ENCODE data around the gene YBEY. TPM values are rescaled to one million over a fixed set of nuclear protein-coding genes. Genes with fewer than 3 reads are reported as not detected.

Gene YBEY, protein sequence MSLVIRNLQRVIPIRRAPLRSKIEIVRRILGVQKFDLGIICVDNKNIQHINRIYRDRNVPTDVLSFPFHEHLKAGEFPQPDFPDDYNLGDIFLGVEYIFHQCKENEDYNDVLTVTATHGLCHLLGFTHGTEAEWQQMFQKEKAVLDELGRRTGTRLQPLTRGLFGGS
- total RNA-seq: 10 to 100 TPM; 13.2 to 13.6 TPM

DNA sequence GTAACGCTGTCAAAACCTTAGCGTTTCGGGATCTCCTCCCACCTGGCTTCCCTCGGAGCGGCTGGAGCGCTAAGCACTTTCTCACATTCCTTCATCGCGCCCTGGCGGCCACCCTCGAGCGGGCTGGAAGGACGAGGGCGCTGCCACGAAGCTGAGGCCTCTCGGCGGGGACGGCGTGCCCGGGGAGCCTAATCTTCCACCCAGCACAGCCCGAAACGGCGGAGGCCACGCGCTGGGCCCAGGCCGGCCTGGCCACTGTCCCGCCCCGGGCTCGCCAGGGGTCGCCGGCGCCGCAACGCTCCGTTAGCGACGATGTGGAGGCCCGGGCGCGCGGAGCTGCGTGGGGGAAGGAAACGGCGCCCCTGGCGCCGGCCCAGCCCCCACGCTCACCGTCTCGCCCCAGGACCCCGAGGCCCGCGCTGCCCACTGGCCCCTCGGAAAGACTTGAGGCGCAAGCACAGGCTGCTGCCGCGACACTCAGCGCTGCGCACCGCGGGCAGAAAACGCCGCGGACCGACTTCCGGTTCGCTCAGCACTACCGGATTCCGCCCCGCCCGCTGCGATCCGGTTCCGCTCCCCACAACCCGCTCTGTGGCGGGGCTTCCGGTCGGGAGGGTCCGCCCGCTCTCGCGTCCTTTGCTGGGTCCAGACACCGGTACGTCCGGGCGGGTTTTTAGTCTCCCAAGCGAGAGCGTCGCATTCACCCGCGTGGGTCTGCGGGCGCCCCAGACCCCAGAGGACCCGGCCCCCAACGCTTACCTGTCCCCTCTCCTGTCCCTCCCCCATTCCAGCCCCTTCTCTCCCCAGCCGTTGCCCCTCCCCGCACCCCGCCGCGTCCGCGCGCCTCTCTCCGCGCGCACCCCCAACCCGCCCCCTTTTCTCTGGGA is at the start of gene YBEY:
Gene YBEY, plus strand, starts transcription at position 582 of the 887 bp plus-strand sequence. CDS start 572 bp downstream, outside the sequence.

DNA sequence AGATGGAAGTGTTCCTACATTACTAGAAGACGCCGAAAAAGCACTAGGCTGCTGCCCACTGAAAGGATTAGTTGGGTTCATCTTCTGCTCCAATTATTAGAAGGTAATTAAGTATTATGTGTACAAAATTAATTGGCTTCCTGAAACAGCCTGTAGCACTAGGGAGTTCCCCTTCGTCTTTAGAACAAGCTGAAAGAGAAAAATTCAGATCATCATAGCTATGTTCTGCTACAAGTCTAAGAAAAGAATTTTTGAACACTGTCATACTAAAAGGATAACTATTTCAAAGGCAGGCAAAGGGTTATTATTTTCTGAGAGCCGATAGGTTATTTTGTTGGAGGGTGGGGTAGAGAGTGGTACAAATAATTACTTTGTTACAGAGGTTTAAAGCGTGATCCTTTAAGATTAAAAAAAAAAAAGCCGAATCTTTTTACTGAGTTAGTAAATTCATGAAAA is 908 bp upstream of the YBEY start, which contains the start of gene MCM3AP:
Gene MCM3AP, minus strand, starts transcription at position 406 of the 456 bp plus-strand sequence. Its CDS starts 325 bp downstream, at position 81.

DNA sequence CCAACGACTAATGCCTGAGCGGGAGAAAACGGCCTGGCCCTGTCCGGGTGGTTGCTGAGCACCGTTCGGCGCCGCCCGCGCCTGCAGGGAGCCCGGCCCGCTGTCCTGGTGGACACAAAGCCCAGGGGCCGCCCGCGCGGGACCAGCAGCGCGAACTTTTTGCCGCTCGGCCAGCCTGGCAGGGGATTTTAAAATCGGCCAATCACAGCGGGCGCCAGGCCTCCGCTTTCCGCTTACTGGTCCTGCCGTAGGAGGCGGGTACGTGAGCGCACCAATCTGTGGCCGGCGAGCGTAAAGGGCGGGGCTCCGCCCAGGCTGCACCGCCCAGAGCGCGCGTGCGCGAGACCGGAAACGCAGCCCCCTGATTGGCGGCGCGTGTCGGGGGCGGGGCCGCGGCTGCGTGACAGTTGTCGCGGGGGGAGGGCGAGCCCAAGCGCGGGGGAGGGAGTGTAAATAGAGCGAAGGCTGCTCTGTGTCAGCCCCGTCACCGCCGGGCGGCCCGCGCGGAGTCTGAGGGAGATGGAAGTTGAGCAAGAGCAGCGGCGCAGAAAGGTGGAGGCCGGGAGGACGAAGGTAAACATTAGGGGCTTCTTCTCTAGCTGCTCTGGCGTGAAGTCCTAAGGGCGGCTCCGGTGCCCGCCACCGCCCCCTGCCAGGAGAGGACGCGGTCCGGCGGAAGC is 37.7 kb downstream of the YBEY start, which contains the start of the genes C21orf58 and PCNT:
Gene C21orf58, minus strand, starts transcription at position 161 of the 680 bp plus-strand sequence. CDS start 1,132 bp downstream, outside the sequence.
Gene PCNT, plus strand, starts transcription at position 447 of the 680 bp plus-strand sequence. Its CDS starts 73 bp downstream, at position 520.

Other genes with a start within 250 kb of the YBEY start
- 10 to 100 TPM; 10.9 to 11.6 TPM for gene COL6A2, start 188.2 kb upstream of the YBEY start, total RNA-seq
- gene FTCD, start 130.8 kb upstream of the YBEY start, total RNA-seq: under 1 TPM; 0.23 to 0.24 TPM
- gene SPATC1L, start 101.9 kb upstream of the YBEY start, total RNA-seq: 1 to 10 TPM; 7.4 to 7.8 TPM
- gene LSS, start 57.6 kb upstream of the YBEY start, total RNA-seq: 10 to 100 TPM; 78.7 to 79.4 TPM
- gene MCM3AP, start 731 bp upstream of the YBEY start, total RNA-seq: 100 to 1,000 TPM; 117 to 118 TPM
- gene C21orf58, start 37.5 kb downstream of the YBEY start, total RNA-seq: 10 to 100 TPM; 47.8 to 49.0 TPM
- 10 to 100 TPM; 77.1 to 81.5 TPM for gene PCNT, start 37.8 kb downstream of the YBEY start, total RNA-seq
- 10 to 100 TPM; 60.8 to 61.0 TPM for gene DIP2A, start 172.5 kb downstream of the YBEY start, total RNA-seq

Measured in activated naive CD4-positive, alpha-beta T cell treated with anti-CD3 and anti-CD28 coated beads, Interleukin-2, amount 10 ng/mL, durations not matched to agents 5 hours and 36 hours (primary cell).